ENCODE results near the gene NPR1. TPM values are rescaled to one million over a fixed set of nuclear protein-coding genes. Genes with fewer than 3 reads are reported as not detected.

The NPR1 gene
- total and polyA plus RNA-seq, 2 of the 13 experiments (the other 11 are each of a cell fraction or from before 2014, with no cell fraction given): not detected

DNA sequence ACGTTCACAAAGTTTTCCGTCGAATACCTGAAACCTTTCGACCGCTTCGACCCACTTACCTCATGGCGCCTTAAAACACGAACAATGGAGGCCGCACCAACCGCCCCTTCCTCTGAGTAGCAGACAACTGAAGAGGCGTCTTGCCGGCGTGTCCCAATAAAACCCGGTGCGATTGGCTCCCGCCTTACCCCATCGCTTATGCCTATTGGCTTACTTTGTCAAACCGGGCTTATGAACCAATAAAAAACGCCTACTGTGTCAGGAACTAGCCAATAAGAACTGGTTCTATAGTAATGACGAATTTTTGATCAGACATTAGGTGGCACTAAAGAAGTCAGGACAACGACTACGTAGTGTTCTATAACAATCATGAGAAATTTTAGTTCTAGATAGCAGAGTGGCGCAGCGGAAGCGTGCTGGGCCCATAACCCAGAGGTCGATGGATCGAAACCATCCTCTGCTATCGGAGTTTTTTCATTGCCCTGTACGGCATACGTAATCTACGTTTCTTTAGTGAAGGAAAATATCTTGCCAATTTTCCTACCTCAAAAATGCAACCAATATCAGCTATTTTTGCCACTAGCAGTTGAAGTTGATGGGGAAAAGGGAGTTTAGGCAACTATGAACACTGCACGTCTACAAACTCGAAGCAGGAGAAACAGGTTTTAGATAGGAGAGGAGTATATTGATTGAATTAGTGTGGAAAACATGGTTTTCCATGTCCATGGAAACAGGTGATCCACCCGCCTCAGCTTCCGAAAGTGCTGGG lies 7.4 kb upstream of the NPR1 start, which contains the start of gene ILF2 (continued):
- no peak for TF ChIP-seq HIVEP1 (CRISPR knock-in tag; IDR thresholded peaks at IDR 0.05)
- TF ChIP-seq IRF1 (CRISPR knock-in tag; IDR thresholded peaks at IDR 0.05; ENCODE audit: low read depth): no peak
- TF ChIP-seq YEATS4 (CRISPR knock-in tag; IDR thresholded peaks at IDR 0.05; ENCODE audit: borderline replicate concordance): peak; percentile 86
- TF ChIP-seq, protein P1, sequence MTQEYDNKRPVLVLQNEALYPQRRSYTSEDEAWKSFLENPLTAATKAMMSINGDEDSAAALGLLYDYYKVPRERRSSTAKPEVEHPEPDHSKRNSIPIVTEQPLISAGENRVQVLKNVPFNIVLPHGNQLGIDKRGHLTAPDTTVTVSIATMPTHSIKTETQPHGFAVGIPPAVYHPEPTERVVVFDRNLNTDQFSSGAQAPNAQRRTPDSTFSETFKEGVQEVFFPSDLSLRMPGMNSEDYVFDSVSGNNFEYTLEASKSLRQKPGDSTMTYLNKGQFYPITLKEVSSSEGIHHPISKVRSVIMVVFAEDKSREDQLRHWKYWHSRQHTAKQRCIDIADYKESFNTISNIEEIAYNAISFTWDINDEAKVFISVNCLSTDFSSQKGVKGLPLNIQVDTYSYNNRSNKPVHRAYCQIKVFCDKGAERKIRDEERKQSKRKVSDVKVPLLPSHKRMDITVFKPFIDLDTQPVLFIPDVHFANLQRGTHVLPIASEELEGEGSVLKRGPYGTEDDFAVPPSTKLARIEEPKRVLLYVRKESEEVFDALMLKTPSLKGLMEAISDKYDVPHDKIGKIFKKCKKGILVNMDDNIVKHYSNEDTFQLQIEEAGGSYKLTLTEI (CRISPR knock-in tag; conservative IDR thresholded peaks at IDR 0.05): no peak
- TF ChIP-seq GTF2F1 (IDR thresholded peaks at IDR 0.05; ENCODE audit: low read length): no peak
- TF ChIP-seq SSRP1 (CRISPR knock-in tag; IDR thresholded peaks at IDR 0.05): peak; percentile 84; the same call in 1 of the 2 replicates
- no peak for TF ChIP-seq ZNF446 (CRISPR knock-in tag; IDR thresholded peaks at IDR 0.05)
- TF ChIP-seq NR2F2 (IDR thresholded peaks at IDR 0.05; ENCODE audit: borderline replicate concordance, low read depth): no peak; the same call in 1 of the 2 replicates
- no peak for TF ChIP-seq KDM4B (CRISPR knock-in tag; IDR thresholded peaks at IDR 0.05)
- no peak for TF ChIP-seq RAD51 (IDR thresholded peaks at IDR 0.05; ENCODE audit: borderline replicate concordance)
- no peak for TF ChIP-seq MTF1 (CRISPR knock-in tag; IDR thresholded peaks at IDR 0.05)
- 0 out of 2 replicates have a peak, but pooled peaks have one; percentile 46 for TF ChIP-seq NCOR1 (IDR thresholded peaks at IDR 0.05; ENCODE audit: borderline replicate concordance, low read length)
- 0 out of 2 replicates have a peak, but pooled peaks have one; percentile 57 for TF ChIP-seq ZNF564 (CRISPR knock-in tag; IDR thresholded peaks at IDR 0.05)
- no peak for TF ChIP-seq ATM (IDR thresholded peaks at IDR 0.05; ENCODE audit: borderline replicate concordance)
- TF ChIP-seq ZNF407 (CRISPR knock-in tag; IDR thresholded peaks at IDR 0.05; ENCODE audit: not compliant biosample characterization): no peak
- no peak for TF ChIP-seq HES4 (CRISPR knock-in tag; IDR thresholded peaks at IDR 0.05; ENCODE audit: borderline replicate concordance)
- TF ChIP-seq HBP1 (CRISPR knock-in tag; IDR thresholded peaks at IDR 0.05; ENCODE audit: low read depth): 0 out of 2 replicates have a peak, but pooled peaks have one; percentile 54
- TF ChIP-seq HOXA5 (CRISPR knock-in tag; IDR thresholded peaks at IDR 0.05): peak; percentile 67; the same call in 1 of the 2 replicates

Data from HepG2 (cell line).